PC-3 (cell line): ENCODE measurements around the gene RARRES2. TPM values are rescaled to one million over a fixed set of nuclear protein-coding genes. Genes with fewer than 3 reads are reported as not detected.

ENCODE experiments used
- ATAC-seq: fragments of 200-7000 bp; cut with Tn5 transposase; 2 replicates; pipeline ENCODE4 v1.9.1; 2020; ENCODE audit warnings: mild to moderate bottlenecking, moderate library complexity
- BruUV-seq: library from RNA; stranded (reverse); fragments of 400-500 nt; replicated peaks from 2 replicates; lab custom pipeline; 2021; lab: Mats Ljungman, UMichigan
- CTCF ChIA-PET: fragments of 300-600 bp; sonication (Branson Sonifier 250); formaldehyde crosslinking; loops from one replicate; lab custom pipeline; 2022; ENCODE audit warnings: antibody characterized with exemption; lab: Charles Lee
- POLR2A ChIA-PET: fragments of 300-600 bp; sonication (Branson Sonifier 250); formaldehyde crosslinking; loops from one replicate; lab custom pipeline; 2022; ENCODE audit warnings: antibody characterized with exemption; ENCODE audit not compliant: unreplicated experiment; lab: Charles Lee
- DNase-seq: peaks from one replicate; pipeline ENCODE4 v3.0.0-alpha.2; 2015
- H2AFZ ChIP-seq: fragments of 300-600 bp; sonication (generic); 2 replicates; pipeline ENCODE4 v1.6.0; 2016; ENCODE audit warnings: antibody characterized with exemption, low read length
- H3F3A ChIP-seq: fragments of 300-600 bp; sonication (generic); one replicate; pipeline ENCODE4 v1.6.0; 2017; ENCODE audit warnings: antibody characterized with exemption, low read length, control low read depth, mild to moderate bottlenecking; ENCODE audit not compliant: unreplicated experiment
- H3K27ac ChIP-seq: fragments of 300-600 bp; sonication (generic); 2 replicates; pipeline ENCODE4 v1.5.1; 2016; ENCODE audit warnings: mild to moderate bottlenecking, low read length
- H3K27me3 ChIP-seq: fragments of 300-600 bp; sonication (generic); 2 replicates; pipeline ENCODE4 v1.6.1; 2016; ENCODE audit warnings: low read length, mixed read lengths
- H3K36me3 ChIP-seq: fragments of 300-600 bp; sonication (generic); 2 replicates; pipeline ENCODE4 v1.6.1; 2016; ENCODE audit warnings: low read depth, mixed run types, low read length, mixed read lengths
- H3K4me1 ChIP-seq: fragments of 300-600 bp; sonication (generic); 2 replicates; pipeline ENCODE4 v1.5.1; 2016; ENCODE audit warnings: low read length; ENCODE audit not compliant: insufficient read depth
- H3K4me2 ChIP-seq: fragments of 300-600 bp; sonication (generic); 2 replicates; pipeline ENCODE4 v1.6.0; 2016; ENCODE audit warnings: low read length
- H3K4me3 ChIP-seq: fragments of 300-600 bp; sonication (generic); 2 replicates; pipeline ENCODE4 v1.5.1; 2016; ENCODE audit warnings: mild to moderate bottlenecking, low read length, mixed read lengths
- H3K79me2 ChIP-seq: fragments of 300-600 bp; sonication (generic); 2 replicates; pipeline ENCODE4 v1.6.1; 2017; ENCODE audit warnings: low read length, mixed read lengths
- H3K9ac ChIP-seq: fragments of 300-600 bp; sonication (generic); 2 replicates; pipeline ENCODE4 v1.6.0; 2016; ENCODE audit warnings: mild to moderate bottlenecking, low read length
- H3K9me2 ChIP-seq: fragments of 300-600 bp; sonication (generic); replicated peaks from 2 replicates; pipeline ENCODE4 v1.6.1; 2016; ENCODE audit warnings: mixed run types, low read length, mixed read lengths
- H3K9me3 ChIP-seq: fragments of 300-600 bp; sonication (generic); 2 replicates; pipeline ENCODE4 v1.6.1; 2016; ENCODE audit warnings: low read length, mixed read lengths
- H4K20me1 ChIP-seq: fragments of 300-600 bp; sonication (generic); 2 replicates; pipeline ENCODE4 v1.6.1; 2016; ENCODE audit warnings: low read length, mixed read lengths
- CTCF ChIP-seq: fragments of 300-600 bp; sonication (generic); conservative IDR thresholded peaks from 2 replicates; pipeline ENCODE4 v1.5.1; 2017; ENCODE audit warnings: antibody characterized with exemption, low read depth, mild to moderate bottlenecking, low read length
- EZH2 ChIP-seq: fragments of 300-600 bp; sonication (generic); IDR thresholded peaks from one replicate; pipeline ENCODE4 v1.6.1; 2017; ENCODE audit warnings: antibody characterized with exemption, mild to moderate bottlenecking, low read length; ENCODE audit not compliant: unreplicated experiment
- EZH2phosphoT487 ChIP-seq: fragments of 300-600 bp; sonication (generic); IDR thresholded peaks from 2 replicates; pipeline ENCODE4 v1.6.1; 2018; ENCODE audit warnings: mild to moderate bottlenecking, antibody characterized with exemption, low read length, borderline replicate concordance
- intact Hi-C: fragments of 100-400 bp; cut with micrococcal nuclease; formaldehyde crosslinking; loops from 2 replicates; pipeline ENCODE4 v1.9.0; 2023
- total RNA-seq: library from RNA; depleted of rRNA; stranded (reverse); fragments of >200 nt; gene quantifications from 2 replicates; pipeline ENCODE4 v1.2.3, GENCODE V29; 2014

The RARRES2 gene
- total RNA-seq, 1 experiment from 2014 or later, result 1.6 TPM

- no peaks in the 10 kb centered on the region for H3K9me3 ChIP-seq
- ATAC-seq, result no peak
- H3K27ac ChIP-seq, result no peak overlapping the region
- DNase-seq, result no peak
- no peak for TF ChIP-seq CTCF
- no peak for TF ChIP-seq EZH2
- no peak for TF ChIP-seq EZH2phosphoT487
- H4K20me1 ChIP-seq, result no peaks in the 10 kb centered on the region
- H3F3A ChIP-seq, result no peaks in the 10 kb centered on the region
- H3K4me2 ChIP-seq, result no peak overlapping the region
- CTCF ChIA-PET, result no interaction called here
- BruUV-seq, result no TSS peak
- intact Hi-C loops, result no loop called here
- POLR2A ChIA-PET, result no interaction called here
- H3K4me1 ChIP-seq, result no peaks in the 10 kb centered on the region
- H2AFZ ChIP-seq, result no peak overlapping the region
- H3K4me3 ChIP-seq, result no peak overlapping the region
- H3K9me2 ChIP-seq, result no peaks in the 10 kb centered on the region
- no peaks in the 10 kb centered on the region for H3K36me3 ChIP-seq
- no peak overlapping the region for H3K9ac ChIP-seq
- no peaks in the 10 kb centered on the region for H3K79me2 ChIP-seq
- H3K27me3 ChIP-seq, result no peaks in the 10 kb centered on the region
These were observed 2.9 kb upstream of the RARRES2 start for GRCh38 chr7:150344299-150344698.

- no peak overlapping the region for H2AFZ ChIP-seq
- POLR2A ChIA-PET, result no interaction called here
- no peak overlapping the region for H3K4me2 ChIP-seq
- no TSS peak for BruUV-seq
- H3F3A ChIP-seq, result no peaks in the 10 kb centered on the region
- ATAC-seq, result no peak
- no peak overlapping the region for H3K9ac ChIP-seq
- H3K27me3 ChIP-seq, result no peaks in the 10 kb centered on the region
- no peaks in the 10 kb centered on the region for H3K9me2 ChIP-seq
- H3K9me3 ChIP-seq, result no peaks in the 10 kb centered on the region
- H3K27ac ChIP-seq, result no peak overlapping the region
- H3K79me2 ChIP-seq, result no peaks in the 10 kb centered on the region
- no peak for DNase-seq
- CTCF ChIA-PET, result no interaction called here
- TF ChIP-seq EZH2 (no peak), EZH2phosphoT487 (no peak), CTCF (no peak)
- no peaks in the 10 kb centered on the region for H3K36me3 ChIP-seq
- no peaks in the 10 kb centered on the region for H4K20me1 ChIP-seq
- H3K4me3 ChIP-seq, result no peak overlapping the region
- no peaks in the 10 kb centered on the region for H3K4me1 ChIP-seq
- intact Hi-C loops, result no loop called here
These were observed 1.8 kb upstream of the RARRES2 start for GRCh38 chr7:150343225-150343624.

GRCh38 chr7:150342121-150342408, 636 bp upstream of the RARRES2 start:
- no peaks in the 10 kb centered on the region for H3K27me3 ChIP-seq

More at GRCh38 chr7:150342121-150342408, 636 bp upstream of the RARRES2 start:
- intact Hi-C loops, result no loop called here
- Histone ChIP-seq H3K9me3 (no peaks in the 10 kb centered on the region), H3K4me2 (no peak overlapping the region), H3K36me3 (no peaks in the 10 kb centered on the region), H3K4me1 (no peaks in the 10 kb centered on the region), H3K4me3 (no peak overlapping the region), H3K9me2 (no peaks in the 10 kb centered on the region), H3K9ac (no peak overlapping the region), H3F3A (no peaks in the 10 kb centered on the region), H3K27ac (no peak overlapping the region), H4K20me1 (no peaks in the 10 kb centered on the region), H3K79me2 (no peaks in the 10 kb centered on the region), H2AFZ (no peak overlapping the region)
- no peak for DNase-seq
- BruUV-seq, result no TSS peak
- CTCF ChIA-PET, result no interaction called here
- no peak for TF ChIP-seq EZH2
- no peak for TF ChIP-seq CTCF
- no peak for TF ChIP-seq EZH2phosphoT487
- POLR2A ChIA-PET, result no interaction called here
- ATAC-seq, result no peak
